Endodermal cell (in vitro differentiated cells): Measurements from ENCODE around the gene PTGES. TPM values are rescaled to one million over a fixed set of nuclear protein-coding genes. Genes with fewer than 3 reads are reported as not detected.

Experiments
- DNase-seq: peaks from one replicate; pipeline ENCODE4 v3.0.0-alpha.2; 2017
- H3K27ac ChIP-seq: 2 replicates; pipeline ENCODE4 v1.5.1; 2013; ENCODE audit warnings: mild to moderate bottlenecking, low read depth, low read length, moderate library complexity
- H3K27me3 ChIP-seq: 2 replicates; pipeline ENCODE4 v1.6.1; 2013; ENCODE audit warnings: mild to moderate bottlenecking, low read length, moderate library complexity; ENCODE audit not compliant: insufficient read depth, control insufficient read depth, poor library complexity, severe bottlenecking
- H3K36me3 ChIP-seq: 2 replicates; pipeline ENCODE4 v1.7.0; 2013; ENCODE audit warnings: mild to moderate bottlenecking, low read length, moderate library complexity; ENCODE audit not compliant: control insufficient read depth, insufficient read depth
- H3K4me1 ChIP-seq: one replicate; pipeline ENCODE4 v1.7.0; 2013; ENCODE audit warnings: low read length; ENCODE audit not compliant: control insufficient read depth, insufficient read depth
- H3K4me3 ChIP-seq: 2 replicates; pipeline ENCODE4 v1.5.1; 2013; ENCODE audit warnings: mild to moderate bottlenecking, low read length, moderate library complexity
- H3K9ac ChIP-seq: 2 replicates; pipeline ENCODE4 v1.6.1; 2013; ENCODE audit warnings: mild to moderate bottlenecking, low read length, moderate library complexity; ENCODE audit not compliant: poor library complexity, severe bottlenecking; ENCODE audit errors: extremely low read depth
- H3K9me3 ChIP-seq: 2 replicates; pipeline ENCODE4 v1.6.1; 2013; ENCODE audit warnings: mild to moderate bottlenecking, low read length, moderate library complexity; ENCODE audit not compliant: control insufficient read depth
- H3K27ac Mint-ChIP-seq: 2 replicates; pipeline ENCODE4 v1.8.0; 2020; ENCODE audit warnings: mixed read lengths
- H3K27me3 Mint-ChIP-seq: 2 replicates; pipeline ENCODE4 v1.8.0; 2021; ENCODE audit warnings: mild to moderate bottlenecking, mixed read lengths; ENCODE audit not compliant: insufficient read depth
- H3K36me3 Mint-ChIP-seq: 2 replicates; pipeline ENCODE4 v1.8.0; 2020; ENCODE audit warnings: low read depth, mixed read lengths
- H3K4me1 Mint-ChIP-seq: 2 replicates; pipeline ENCODE4 v1.8.0; 2020; ENCODE audit warnings: mixed read lengths
- H3K4me3 Mint-ChIP-seq: 2 replicates; pipeline ENCODE4 v1.8.0; 2020; ENCODE audit warnings: mild to moderate bottlenecking, moderate library complexity, mixed read lengths
- H3K9me3 Mint-ChIP-seq: 2 replicates; pipeline ENCODE4 v1.8.0; 2020; ENCODE audit warnings: mild to moderate bottlenecking, mixed read lengths
- CTCF ChIP-seq: fragments of 200-600 bp; sonication (generic); conservative IDR thresholded peaks from 2 replicates; pipeline ENCODE4 v1.5.0; 2021; ENCODE audit warnings: antibody characterized with exemption, mild to moderate bottlenecking
- WGBS, 2 experiments: methylation state at CpG; one replicate each; pipeline versions ENCODE4 v1.1.5 to v1.1.7; 2013; ENCODE audit warnings: missing lambda C conversion rate in 2 of 2, mixed read lengths in 1 of 2; ENCODE audit not compliant: insufficient coverage in 1 of 2, insufficient read length in 1 of 2; 5-methylcytosine and 5-hydroxymethylcytosine counted together
- total RNA-seq, 2 donors: library from RNA; stranded (reverse); fragmentation: NEBNext Ultra II Directional in 1 of 2; extraction: Animal tissue kit (Norgen Biotek cat#: 25700) in 1 of 2; gene quantifications; 2 replicates in 1 of 2; 3 replicates in 1 of 2; pipeline ENCODE4 v1.2.1, GENCODE V29; 2021

PTGES gene
- total RNA-seq, 2 donors from 2014 or later = 0.29 to 0.62 TPM

GRCh38 chr9:129703667-129704355, 49.0 kb downstream of the PTGES start:
- H3K27me3 Mint-ChIP-seq = no peaks in the 10 kb centered on the region
- no peak overlapping the region for H3K27ac ChIP-seq
- no peaks in the 10 kb centered on the region for H3K36me3 Mint-ChIP-seq
- no peaks in the 10 kb centered on the region for H3K27me3 ChIP-seq
- H3K4me1 ChIP-seq = no peaks in the 10 kb centered on the region
- H3K9ac ChIP-seq = no peak overlapping the region
- H3K4me1 Mint-ChIP-seq = peaks cover 8% of the 10 kb centered on the region
- no peaks in the 10 kb centered on the region for H3K36me3 ChIP-seq
- no peaks in the 10 kb centered on the region for H3K9me3 ChIP-seq
- no peak overlapping the region for H3K4me3 Mint-ChIP-seq
- no peak for TF ChIP-seq CTCF
- no peak overlapping the region for H3K4me3 ChIP-seq
- H3K9me3 Mint-ChIP-seq = no peaks in the 10 kb centered on the region
- DNase-seq = no peak
- H3K27ac Mint-ChIP-seq = no peak overlapping the region
- WGBS, 2 experiments = 91 to 93% methylated on average over 15 to 17 of the region's 17 CpGs

GRCh38 chr9:129702589-129703520, 50.0 kb downstream of the PTGES start:
- no peak overlapping the region for H3K27ac Mint-ChIP-seq
- H3K36me3 Mint-ChIP-seq = no peaks in the 10 kb centered on the region
- H3K9ac ChIP-seq = no peak overlapping the region
- no peak overlapping the region for H3K27ac ChIP-seq
- TF ChIP-seq CTCF = no peak
- DNase-seq = no peak
- no peaks in the 10 kb centered on the region for H3K9me3 Mint-ChIP-seq
- H3K27me3 ChIP-seq = no peaks in the 10 kb centered on the region
- peaks cover 2% of the 10 kb centered on the region for H3K27me3 Mint-ChIP-seq
- WGBS, 2 experiments = 85 to 86% methylated on average over 8 to 19 of the region's 19 CpGs
- H3K9me3 ChIP-seq = no peaks in the 10 kb centered on the region
- no peak overlapping the region for H3K4me3 ChIP-seq
- no peaks in the 10 kb centered on the region for H3K4me1 ChIP-seq
- H3K4me3 Mint-ChIP-seq = no peak overlapping the region
- no peaks in the 10 kb centered on the region for H3K36me3 ChIP-seq
- no peaks in the 10 kb centered on the region for H3K4me1 Mint-ChIP-seq

- Mint-ChIP-seq H3K9me3 (no peaks in the 10 kb centered on the region), H3K4me3 (no peak overlapping the region), H3K4me1 (no peaks in the 10 kb centered on the region), H3K27me3 (peaks cover 7% of the 10 kb centered on the region), H3K27ac (no peak overlapping the region), H3K36me3 (no peaks in the 10 kb centered on the region)
- Histone ChIP-seq H3K36me3 (no peaks in the 10 kb centered on the region), H3K27me3 (peaks cover 6% of the 10 kb centered on the region), H3K9me3 (no peaks in the 10 kb centered on the region), H3K27ac (no peak overlapping the region), H3K4me3 (no peak overlapping the region), H3K4me1 (no peaks in the 10 kb centered on the region), H3K9ac (no peak overlapping the region)
- whole genome bisulfite sequencing, 2 experiments = 86 to 92% methylated on average over 4 to 5 of the region's 5 CpGs
- DNase-seq = no peak
- TF ChIP-seq CTCF = no peak
Measured at GRCh38 chr9:129701549-129701948, 51.3 kb downstream of the PTGES start.
